Esophagus squamous epithelium (tissue), 4 donors: ENCODE measurements around the gene PMFBP1.

Experiments
- CTCF ChIP-seq, 6 experiments: fragments of 450-650 bp in 4 of 6; fragments of 200-600 bp in 2 of 6; sonication (generic) in 2 of 6; IDR thresholded peaks; one replicate each; pipeline ENCODE4 v1.5.1; 2016 to 2019; ENCODE audit warnings: antibody characterized with exemption in 6 of 6, mild to moderate bottlenecking in 4 of 6, moderate library complexity in 4 of 6
- POLR2A ChIP-seq, 4 donors: fragments of 450-650 bp; IDR thresholded peaks; one replicate each; pipeline ENCODE4 v1.6.1; 2017; ENCODE audit warnings: antibody characterized with exemption in 4 of 4, mild to moderate bottlenecking in 4 of 4, moderate library complexity in 3 of 4

- TF ChIP-seq CTCF (IDR thresholded peaks at IDR 0.05) (no peak), POLR2A (IDR thresholded peaks at IDR 0.05) (no peak)
Measured at GRCh38 chr16:72169708-72170107, 2.2 kb downstream of the PMFBP1 start.
